ENCODE data around the gene PCGF3.
"Not testable (repeated sequence)": the region's sequence is repeated elsewhere in the genome, so short reads cannot be mapped to it uniquely, and the experiment has no call there.

PCGF3 gene

GRCh38 chr4:768076-768475, 62.4 kb downstream of the PCGF3 start:
- no peak overlapping the region for H3K27ac ChIP-seq (ENCODE audit: low read length)
- no peaks in the 10 kb centered on the region for H3K9me3 ChIP-seq (ENCODE audit: control insufficient read depth, insufficient read depth, low read length)
- DNase-seq (ENCODE audit: low read depth, low spot score): no peak
- WGBS (ENCODE audit: insufficient coverage, insufficient read length): no CpG with 5 or more reads among the region's 15 CpGs
- H3K4me1 ChIP-seq (ENCODE audit: control insufficient read depth, insufficient read depth, low read length): peaks cover 2% of the 10 kb centered on the region; the same call in 1 of the 2 replicates
- no peaks in the 10 kb centered on the region for H3K27me3 ChIP-seq (ENCODE audit: control insufficient read depth, insufficient read depth, low read length)
- H3K4me3 ChIP-seq (ENCODE audit: low read length): no peak overlapping the region
- H3K36me3 ChIP-seq (ENCODE audit: control insufficient read depth, insufficient read depth, low read length): peaks cover 12% of the 10 kb centered on the region

- no peak for DNase-seq (ENCODE audit: low read depth, low spot score)
- H3K27ac ChIP-seq (ENCODE audit: low read length): no peak overlapping the region
- H3K9me3 ChIP-seq (ENCODE audit: control insufficient read depth, insufficient read depth, low read length): no peaks in the 10 kb centered on the region
- H3K4me1 ChIP-seq (ENCODE audit: control insufficient read depth, insufficient read depth, low read length): peaks cover 2% of the 10 kb centered on the region; the same call in 1 of the 2 replicates
- H3K27me3 ChIP-seq (ENCODE audit: control insufficient read depth, insufficient read depth, low read length): no peaks in the 10 kb centered on the region
- peaks cover 12% of the 10 kb centered on the region for H3K36me3 ChIP-seq (ENCODE audit: control insufficient read depth, insufficient read depth, low read length)
- WGBS (ENCODE audit: insufficient coverage, insufficient read length): no CpG with 5 or more reads among the region's 12 CpGs
- no peak overlapping the region for H3K4me3 ChIP-seq (ENCODE audit: low read length)
These were observed 63.4 kb downstream of the PCGF3 start for GRCh38 chr4:768995-769394.

- no peaks in the 10 kb centered on the region for H3K27me3 ChIP-seq (ENCODE audit: control insufficient read depth, insufficient read depth, low read length)
- H3K4me3 ChIP-seq (ENCODE audit: low read length): no peak overlapping the region
- peaks cover 9% of the 10 kb centered on the region for H3K36me3 ChIP-seq (ENCODE audit: control insufficient read depth, insufficient read depth, low read length)
- no peaks in the 10 kb centered on the region for H3K9me3 ChIP-seq (ENCODE audit: control insufficient read depth, insufficient read depth, low read length)
- H3K27ac ChIP-seq (ENCODE audit: low read length): no peak overlapping the region
- DNase-seq (ENCODE audit: low read depth, low spot score): no peak
- no CpG with 5 or more reads among the region's 19 CpGs for WGBS (ENCODE audit: insufficient coverage, insufficient read length)
- H3K4me1 ChIP-seq (ENCODE audit: control insufficient read depth, insufficient read depth, low read length): peaks cover 2% of the 10 kb centered on the region; the same call in 1 of the 2 replicates
These were observed 63.9 kb downstream of the PCGF3 start for GRCh38 chr4:769511-769910.

- H3K4me1 ChIP-seq (ENCODE audit: control insufficient read depth, insufficient read depth, low read length): peaks cover 2% of the 10 kb centered on the region; the same call in 1 of the 2 replicates
- no peaks in the 10 kb centered on the region for H3K27me3 ChIP-seq (ENCODE audit: control insufficient read depth, insufficient read depth, low read length)
- no peak overlapping the region for H3K4me3 ChIP-seq (ENCODE audit: low read length)
- no CpG with 5 or more reads among the region's 5 CpGs for WGBS (ENCODE audit: insufficient coverage, insufficient read length)
- H3K9me3 ChIP-seq (ENCODE audit: control insufficient read depth, insufficient read depth, low read length): no peaks in the 10 kb centered on the region
- DNase-seq (ENCODE audit: low read depth, low spot score): no peak
- H3K36me3 ChIP-seq (ENCODE audit: control insufficient read depth, insufficient read depth, low read length): peaks cover 8% of the 10 kb centered on the region
- H3K27ac ChIP-seq (ENCODE audit: low read length): no peak overlapping the region
These were observed 64.4 kb downstream of the PCGF3 start for GRCh38 chr4:770022-770421.

- peaks cover 8% of the 10 kb centered on the region for H3K36me3 ChIP-seq (ENCODE audit: control insufficient read depth, insufficient read depth, low read length)
- H3K4me1 ChIP-seq (ENCODE audit: control insufficient read depth, insufficient read depth, low read length): peaks cover 2% of the 10 kb centered on the region; the same call in 1 of the 2 replicates
- H3K27me3 ChIP-seq (ENCODE audit: control insufficient read depth, insufficient read depth, low read length): no peaks in the 10 kb centered on the region
- H3K27ac ChIP-seq (ENCODE audit: low read length): no peak overlapping the region
- no peak for DNase-seq (ENCODE audit: low read depth, low spot score)
- no peaks in the 10 kb centered on the region for H3K9me3 ChIP-seq (ENCODE audit: control insufficient read depth, insufficient read depth, low read length)
- H3K4me3 ChIP-seq (ENCODE audit: low read length): no peak overlapping the region
- WGBS (ENCODE audit: insufficient coverage, insufficient read length): no CpG with 5 or more reads among the region's 6 CpGs
These were observed 65.8 kb downstream of the PCGF3 start for GRCh38 chr4:771464-771863.

- no peak overlapping the region for H3K27ac ChIP-seq (ENCODE audit: low read length)
- H3K4me3 ChIP-seq (ENCODE audit: low read length): no peak overlapping the region
- no peaks in the 10 kb centered on the region for H3K27me3 ChIP-seq (ENCODE audit: control insufficient read depth, insufficient read depth, low read length)
- peaks cover 2% of the 10 kb centered on the region; the same call in 1 of the 2 replicates for H3K4me1 ChIP-seq (ENCODE audit: control insufficient read depth, insufficient read depth, low read length)
- no peaks in the 10 kb centered on the region for H3K9me3 ChIP-seq (ENCODE audit: control insufficient read depth, insufficient read depth, low read length)
- H3K36me3 ChIP-seq (ENCODE audit: control insufficient read depth, insufficient read depth, low read length): peaks cover 8% of the 10 kb centered on the region
- no peak for DNase-seq (ENCODE audit: low read depth, low spot score)
- WGBS (ENCODE audit: insufficient coverage, insufficient read length): no CpG with 5 or more reads among the region's 7 CpGs
These were observed 66.5 kb downstream of the PCGF3 start for GRCh38 chr4:772118-772517.

- Histone ChIP-seq H3K27me3 (ENCODE audit: control insufficient read depth, insufficient read depth, low read length) (no peaks in the 10 kb centered on the region), H3K9me3 (ENCODE audit: control insufficient read depth, insufficient read depth, low read length) (no peaks in the 10 kb centered on the region), H3K4me1 (ENCODE audit: control insufficient read depth, insufficient read depth, low read length) (peaks cover 2% of the 10 kb centered on the region; the same call in 1 of the 2 replicates), H3K27ac (ENCODE audit: low read length) (no peak overlapping the region), H3K36me3 (ENCODE audit: control insufficient read depth, insufficient read depth, low read length) (peaks cover 8% of the 10 kb centered on the region), H3K4me3 (ENCODE audit: low read length) (no peak overlapping the region)
- no CpG with 5 or more reads among the region's 8 CpGs for WGBS (ENCODE audit: insufficient coverage, insufficient read length)
- no peak for DNase-seq (ENCODE audit: low read depth, low spot score)
These were observed 67.1 kb downstream of the PCGF3 start for GRCh38 chr4:772776-773175.

GRCh38 chr4:773214-773613, 67.6 kb downstream of the PCGF3 start:
- no peak for DNase-seq (ENCODE audit: low read depth, low spot score)
- Histone ChIP-seq H3K4me1 (ENCODE audit: control insufficient read depth, insufficient read depth, low read length) (peaks cover 2% of the 10 kb centered on the region; the same call in 1 of the 2 replicates), H3K9me3 (ENCODE audit: control insufficient read depth, insufficient read depth, low read length) (no peaks in the 10 kb centered on the region), H3K36me3 (ENCODE audit: control insufficient read depth, insufficient read depth, low read length) (peaks cover 8% of the 10 kb centered on the region), H3K27me3 (ENCODE audit: control insufficient read depth, insufficient read depth, low read length) (no peaks in the 10 kb centered on the region), H3K4me3 (ENCODE audit: low read length) (no peak overlapping the region), H3K27ac (ENCODE audit: low read length) (no peak overlapping the region)
- no CpG with 5 or more reads among the region's 9 CpGs for WGBS (ENCODE audit: insufficient coverage, insufficient read length)

- not testable (repeated sequence) for H3K36me3 ChIP-seq (ENCODE audit: control insufficient read depth, insufficient read depth, low read length); DNase-seq (ENCODE audit: low read depth, low spot score); H3K9me3 ChIP-seq (ENCODE audit: control insufficient read depth, insufficient read depth, low read length); H3K27ac ChIP-seq (ENCODE audit: low read length); H3K4me1 ChIP-seq (ENCODE audit: control insufficient read depth, insufficient read depth, low read length); H3K4me3 ChIP-seq (ENCODE audit: low read length); H3K27me3 ChIP-seq (ENCODE audit: control insufficient read depth, insufficient read depth, low read length)
- no CpG with 5 or more reads among the region's 30 CpGs for WGBS (ENCODE audit: insufficient coverage, insufficient read length)
These were observed 68.9 kb downstream of the PCGF3 start for GRCh38 chr4:774419-775092.

- DNase-seq (ENCODE audit: low read depth, low spot score); H3K4me3 ChIP-seq (ENCODE audit: low read length); H3K27ac ChIP-seq (ENCODE audit: low read length); H3K27me3 ChIP-seq (ENCODE audit: control insufficient read depth, insufficient read depth, low read length); H3K4me1 ChIP-seq (ENCODE audit: control insufficient read depth, insufficient read depth, low read length); H3K9me3 ChIP-seq (ENCODE audit: control insufficient read depth, insufficient read depth, low read length); H3K36me3 ChIP-seq (ENCODE audit: control insufficient read depth, insufficient read depth, low read length): not testable (repeated sequence)
- WGBS (ENCODE audit: insufficient coverage, insufficient read length): no CpG with 5 or more reads among the region's 2 CpGs
These were observed 69.9 kb downstream of the PCGF3 start for GRCh38 chr4:775485-775884.
